GM21423 (cell line): ENCODE results near the gene PTPA.
"Not testable (repeated sequence)": the region's sequence is repeated elsewhere in the genome, so short reads cannot be mapped to it uniquely, and the experiment has no call there.

Experiments
- ATAC-seq: cut with Tn5 transposase; IDR thresholded peaks from one replicate; pipeline ENCODE4 v1.9.1; 2021; ENCODE audit warnings: mild to moderate bottlenecking, moderate library complexity; ENCODE audit not compliant: unreplicated experiment

The PTPA gene

DNA sequence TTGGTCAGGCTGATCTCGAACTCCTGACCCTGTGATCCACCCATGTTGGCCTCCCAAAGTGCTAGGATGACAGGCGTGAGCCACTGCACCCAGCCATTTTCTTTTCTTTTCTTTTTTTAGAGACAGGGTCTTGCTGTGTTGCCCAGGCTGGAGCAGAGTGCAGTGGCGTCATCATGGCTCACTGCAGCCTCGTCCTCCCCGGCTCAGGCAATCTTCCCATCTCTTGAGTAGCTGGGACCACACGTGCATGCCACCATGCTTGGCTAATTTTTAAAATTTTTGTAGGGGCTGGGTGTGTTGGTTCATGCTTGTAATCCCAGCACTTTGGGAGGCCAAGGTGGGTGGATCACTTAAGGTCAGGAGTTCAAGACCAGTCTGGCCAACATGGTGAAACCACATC is 85.8 kb downstream of the PTPA start:
- ATAC-seq = not testable (repeated sequence)

DNA sequence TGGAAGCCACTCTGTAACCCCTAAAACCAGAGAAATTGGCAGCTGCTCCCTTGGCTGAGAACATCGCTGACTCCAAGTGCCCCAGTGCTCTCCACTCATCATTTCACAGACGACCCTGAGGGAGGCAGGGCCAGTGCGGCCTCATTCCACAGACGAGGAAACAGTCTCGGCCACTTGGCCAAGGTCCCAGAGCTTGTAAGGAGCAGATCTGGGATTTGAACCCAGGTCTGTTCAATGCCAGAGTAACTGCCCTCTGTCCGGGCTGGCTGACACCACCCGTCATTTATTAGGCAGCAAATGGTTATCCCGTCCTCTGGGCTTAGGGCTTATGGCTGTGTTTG is 86.7 kb downstream of the PTPA start:
- ATAC-seq = no peak
